Fibroblast of peridontal ligament (primary cell): ENCODE results near the gene DLX1.

Source experiments
- DNase-seq: peaks from one replicate; pipeline ENCODE4 v3.0.0-alpha.2; 2010; ENCODE audit errors: extremely low read depth

The DLX1 gene

DNA sequence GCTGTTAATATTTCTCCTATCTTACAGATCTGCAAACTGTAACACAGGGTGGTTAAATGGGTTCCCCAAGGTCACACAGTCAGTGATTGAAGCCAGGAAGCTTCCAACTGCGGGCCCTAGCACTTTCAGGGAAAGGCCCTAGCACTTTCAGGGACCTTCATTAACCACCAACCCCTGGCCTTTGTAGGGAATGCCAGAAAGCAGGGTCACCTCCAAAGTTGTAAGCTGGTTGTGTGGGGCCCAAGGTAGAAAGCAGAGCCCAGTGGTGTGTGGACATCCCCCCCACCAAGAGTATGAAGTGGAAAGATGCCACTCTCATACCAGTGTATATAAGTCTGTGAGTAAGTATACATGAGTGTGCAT, 13.0 kb downstream of the DLX1 start:
- DNase-seq, result peak; percentile 42

- DNase-seq, result peak; percentile 73
Measured at GRCh38 chr2:172098650-172099471, 13.6 kb downstream of the DLX1 start.

- no peak for DNase-seq
Measured at GRCh38 chr2:172099472-172100079, 14.3 kb downstream of the DLX1 start.

- DNase-seq, result peak; percentile 8
Measured at GRCh38 chr2:172100080-172100934, 15.0 kb downstream of the DLX1 start.

DNA sequence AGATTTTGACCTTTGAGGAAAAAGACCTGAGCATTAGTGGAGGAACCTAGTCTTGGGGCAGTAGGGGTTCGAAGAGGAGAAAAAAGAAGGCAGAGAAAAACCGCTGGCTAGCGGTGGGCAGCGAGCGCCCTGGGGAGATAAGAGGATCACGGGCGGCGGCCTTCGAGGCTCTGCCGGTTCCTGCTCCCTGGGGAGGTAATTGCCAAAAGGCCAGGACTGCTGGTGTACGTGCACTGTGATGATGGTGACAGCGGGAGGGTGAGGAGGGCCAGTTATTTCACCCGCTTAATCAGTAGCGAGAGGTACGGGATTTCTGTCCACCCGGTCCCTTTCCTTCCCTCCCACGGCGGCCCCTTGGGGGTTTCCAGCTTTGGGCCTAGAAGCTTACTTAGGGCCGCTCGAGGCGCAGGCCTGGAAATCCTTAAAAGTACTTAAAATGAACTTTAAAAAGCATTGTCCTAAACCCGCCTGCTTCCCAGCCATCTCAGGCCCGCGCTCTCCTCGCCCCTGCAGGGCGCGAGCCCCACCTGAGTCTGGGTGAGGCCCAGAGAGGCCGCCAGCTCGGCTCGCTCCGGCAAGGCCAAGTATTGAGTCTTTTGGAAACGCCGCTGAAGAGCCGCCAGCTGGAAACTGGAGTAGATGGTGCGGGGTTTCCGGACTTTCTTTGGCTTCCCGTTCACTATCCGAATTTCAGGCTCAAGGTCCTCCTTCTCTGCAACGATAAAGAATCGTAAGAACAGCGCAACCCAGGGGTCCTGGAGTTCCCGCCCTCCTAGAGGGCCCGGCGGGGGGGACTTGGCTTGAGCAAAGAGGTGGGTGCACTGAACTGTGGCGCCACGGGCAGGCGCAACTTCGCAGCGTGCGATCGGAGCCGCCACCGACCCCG, 15.9 kb downstream of the DLX1 start:
- peak; percentile 59 for DNase-seq

DNA sequence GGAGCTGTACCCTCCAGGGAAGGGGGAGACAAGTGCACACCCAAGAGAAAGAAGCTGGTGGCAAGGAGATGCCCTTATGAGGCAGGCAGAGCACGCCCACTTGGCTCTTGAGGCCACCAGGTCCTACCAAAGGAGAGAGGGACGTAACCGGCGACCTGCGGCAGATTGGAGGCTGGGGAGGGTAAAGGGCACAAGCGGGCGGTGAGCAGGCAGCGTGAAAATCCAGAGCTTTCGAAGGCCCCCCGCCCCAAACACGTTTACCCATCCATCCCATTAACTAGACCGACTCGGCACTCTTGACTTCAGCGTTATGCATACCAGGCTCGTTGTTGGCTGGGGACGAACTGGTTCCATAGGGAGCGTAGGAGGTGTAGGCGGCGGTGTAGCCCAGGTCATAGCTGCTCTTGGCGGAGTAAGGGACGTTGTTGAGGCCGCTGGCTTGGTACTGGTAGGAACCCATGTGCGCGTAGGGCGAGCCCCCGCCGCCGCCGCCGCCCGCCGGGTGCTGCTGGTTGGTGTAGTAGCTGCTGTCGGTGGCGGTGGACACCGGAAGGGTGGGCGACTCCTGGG, 16.6 kb downstream of the DLX1 start:
- peak; percentile 51 for DNase-seq

DNA sequence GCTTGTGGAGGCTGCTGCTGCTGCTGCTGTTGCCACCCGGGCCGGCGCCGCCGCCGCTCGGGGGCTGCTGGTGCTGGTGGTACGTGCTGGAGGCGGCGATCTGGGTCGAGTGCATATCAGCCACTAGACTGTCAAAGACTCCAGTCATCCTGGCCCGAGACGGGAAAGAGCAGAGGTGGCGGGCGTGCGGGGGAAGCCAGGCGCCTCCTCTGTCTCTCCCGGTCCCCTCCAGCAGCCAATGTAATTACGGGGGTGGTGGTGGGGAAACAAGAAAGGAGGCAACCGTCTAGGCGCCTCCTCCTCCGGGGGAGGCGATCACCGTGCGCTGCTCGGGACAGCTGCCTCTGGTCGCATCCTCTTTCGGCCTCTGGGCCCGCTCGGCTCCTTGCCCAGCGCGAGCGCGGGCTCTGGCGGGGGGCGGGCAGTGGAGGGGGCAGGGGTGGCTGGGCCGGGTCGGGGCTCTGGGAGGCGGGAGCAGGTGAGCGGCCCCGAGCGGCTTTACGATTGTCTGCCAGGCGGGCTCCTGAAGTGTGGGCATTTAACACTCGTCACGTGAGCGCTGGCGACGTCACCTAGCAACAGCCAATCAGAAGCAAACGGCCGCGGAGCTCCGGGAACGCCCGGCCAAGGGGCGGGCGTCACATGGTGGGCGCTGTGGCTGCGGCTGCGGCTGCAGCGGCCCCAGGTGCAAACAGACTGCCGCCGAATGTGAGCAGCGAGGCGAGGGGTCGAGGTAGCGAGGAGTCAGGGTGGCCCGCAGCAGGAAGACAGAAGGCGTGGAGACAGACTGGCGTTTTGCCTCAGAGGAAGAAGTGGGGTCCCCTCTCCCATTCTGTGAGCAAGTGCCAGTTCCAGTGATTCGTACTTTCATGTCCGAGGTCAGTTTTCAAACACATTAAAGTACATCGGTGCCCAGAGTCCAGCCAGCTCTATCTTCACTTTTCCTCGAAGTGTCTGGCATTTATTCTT, 17.4 kb downstream of the DLX1 start, which contains the start of gene DLX2:
TSS of gene DLX2 (minus strand) at position 510 of the 969 bp plus-strand sequence. CDS start at position 148, 362 bp downstream.
- DNase-seq, result peak; percentile 95

DNA sequence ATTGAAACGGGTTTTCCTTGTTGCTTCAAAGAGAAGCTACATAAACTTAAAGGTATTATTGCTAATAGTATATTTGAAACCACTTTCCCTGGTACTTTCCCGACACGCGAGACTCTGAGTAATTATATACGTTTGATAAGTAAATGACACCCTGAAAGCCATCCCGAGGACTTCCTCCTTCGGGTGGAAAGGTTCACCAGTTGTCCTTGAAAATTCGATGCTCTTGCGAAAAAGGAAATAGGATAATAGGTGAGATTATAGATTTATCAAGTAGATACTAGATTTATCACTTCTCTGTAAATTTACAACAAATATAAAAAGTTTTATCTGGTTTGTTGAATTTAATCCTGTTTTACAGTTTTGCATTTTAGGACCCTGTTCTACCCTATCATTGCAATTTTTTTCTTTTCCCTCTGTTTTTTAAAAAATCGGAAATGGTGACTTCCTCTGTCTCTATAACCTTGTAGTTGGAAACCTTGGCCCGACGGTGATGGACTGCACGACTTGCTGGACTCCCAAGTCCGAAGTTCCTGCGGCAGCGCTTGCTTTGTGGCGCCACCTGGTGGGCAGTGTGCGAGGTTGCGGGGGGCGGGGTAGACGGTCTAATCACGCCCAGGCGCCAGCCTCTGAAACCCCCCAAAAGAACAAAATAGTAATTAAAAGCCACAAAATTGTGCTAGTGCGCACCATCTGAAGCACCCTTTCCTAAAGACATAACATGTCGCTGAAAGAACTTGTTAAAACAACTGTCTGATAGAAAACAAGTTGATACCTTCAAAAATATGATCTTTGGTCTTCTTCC, 18.4 kb downstream of the DLX1 start:
- DNase-seq, result peak; percentile 91

GRCh38 chr2:172105471-172106107, 20.3 kb downstream of the DLX1 start:
- DNase-seq, result peak; percentile 21

GRCh38 chr2:172106108-172106961, 21.0 kb downstream of the DLX1 start:
- DNase-seq, result peak; percentile 66

DNA sequence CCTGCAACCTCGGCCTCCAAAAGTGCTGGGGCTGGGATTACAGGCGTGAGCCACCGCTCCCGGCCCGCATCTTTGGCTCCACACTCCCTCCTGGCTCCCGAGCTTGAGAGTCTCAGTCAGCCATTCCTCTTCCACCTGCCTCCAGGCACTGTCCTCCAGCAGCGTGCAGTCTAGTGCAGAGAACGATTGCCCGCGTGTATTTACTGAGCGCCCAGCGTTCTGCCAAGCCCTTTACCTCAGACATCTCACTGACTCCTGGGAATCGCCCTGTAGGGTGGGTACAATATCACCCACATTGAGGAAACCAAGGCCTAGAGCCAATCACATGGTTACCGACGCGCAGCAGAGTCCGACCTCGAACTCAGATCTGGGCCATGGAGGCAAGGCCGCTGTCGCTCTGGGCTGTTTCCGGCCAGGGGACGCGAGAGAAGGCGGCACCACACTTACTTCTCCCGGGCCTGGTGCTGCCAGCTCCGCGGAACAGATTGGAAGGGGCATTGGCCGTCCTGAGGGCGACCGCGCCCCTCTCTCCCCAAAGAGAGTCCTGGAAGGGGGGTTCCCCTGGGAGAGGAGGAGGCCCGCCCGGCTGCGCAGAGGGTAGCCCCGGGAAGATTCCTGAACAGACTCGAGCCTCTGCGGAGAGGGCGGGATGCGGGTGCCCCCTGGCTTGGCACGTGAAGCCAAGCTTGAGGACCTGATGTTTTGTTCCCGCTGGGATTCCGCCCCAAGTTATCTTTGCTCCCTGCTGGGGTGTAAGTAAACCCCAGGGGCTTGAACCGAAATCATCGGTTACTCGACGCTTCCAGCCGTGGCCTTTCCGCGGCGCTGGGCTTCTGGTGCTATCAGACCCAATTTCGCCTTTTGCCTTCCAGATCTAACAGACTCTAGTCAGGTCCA, 22.6 kb downstream of the DLX1 start:
- no peak for DNase-seq

DNA sequence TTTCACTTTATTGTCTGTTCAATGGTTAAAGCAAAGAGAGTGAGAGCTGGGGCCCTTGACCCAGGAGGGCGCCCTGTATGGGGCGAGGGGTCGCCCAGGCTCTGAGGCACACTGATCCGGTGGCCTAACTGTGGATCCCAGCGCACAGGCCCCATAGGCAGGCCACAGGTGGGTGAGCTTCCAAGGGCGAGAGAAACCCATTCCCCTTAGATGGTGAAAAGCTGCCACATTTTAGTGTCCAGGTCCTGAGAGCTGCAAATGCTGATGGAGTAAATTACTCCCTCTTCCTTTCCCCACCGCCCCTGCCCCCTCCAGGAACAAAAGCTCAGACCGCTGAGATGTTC, 23.3 kb downstream of the DLX1 start:
- no peak for DNase-seq

GRCh38 chr2:172109256-172109987, 24.1 kb downstream of the DLX1 start:
- DNase-seq, result no peak

DNA sequence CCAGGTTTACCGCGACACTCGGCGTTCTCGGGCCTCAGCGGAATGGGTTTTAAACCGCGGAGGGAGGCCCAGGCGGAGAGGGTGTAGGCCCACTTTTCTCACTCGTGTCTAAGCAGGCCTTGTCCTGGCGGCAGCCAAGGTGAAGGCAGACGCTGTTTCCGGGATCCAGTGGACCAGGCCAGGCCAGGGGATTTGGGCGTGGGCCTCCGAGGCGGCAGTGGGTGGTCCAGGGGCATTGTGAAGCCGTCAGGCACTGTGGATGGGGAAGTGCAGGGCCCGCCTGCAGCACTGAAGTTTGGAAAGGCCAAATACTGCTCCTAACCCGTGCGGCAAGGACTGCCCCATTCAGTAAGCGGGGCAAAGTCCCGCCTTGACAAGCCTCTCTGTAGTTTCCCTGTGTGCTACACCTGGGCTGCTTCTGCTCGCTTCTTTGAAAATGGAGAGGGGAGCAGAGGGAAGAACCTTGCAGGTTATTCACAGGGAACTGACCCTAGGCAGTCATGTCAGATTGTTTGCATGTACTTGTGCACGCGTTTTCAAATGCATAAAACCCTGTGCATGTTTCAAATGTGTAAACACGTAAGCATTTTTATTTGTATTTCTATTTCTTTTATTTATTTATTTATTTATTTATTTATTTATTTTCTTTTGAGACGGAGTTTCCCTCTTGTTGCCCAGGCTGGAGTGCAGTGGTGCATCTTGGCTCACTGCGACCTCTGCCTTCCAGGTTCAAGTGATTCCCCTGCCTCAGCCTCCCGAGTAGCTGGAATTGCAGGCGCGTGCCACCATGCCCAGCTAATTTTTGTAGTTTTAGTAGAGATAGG, 24.9 kb downstream of the DLX1 start:
- no peak for DNase-seq

- DNase-seq, result peak; percentile 83
Measured at GRCh38 chr2:172113617-172114016, 28.3 kb downstream of the DLX1 start.
